NB4 (cell line): ENCODE data around the gene TMEM131L.

Source experiments
- DNase-seq: peaks from one replicate; pipeline ENCODE4 v3.0.0; 2010; ENCODE audit warnings: low read depth
- H3K4me3 ChIP-seq: one replicate; pipeline ENCODE4 v1.5.1; 2011; ENCODE audit warnings: mild to moderate bottlenecking, low read depth, low read length, moderate library complexity
- MYC ChIP-seq: IDR thresholded peaks from 2 replicates; pipeline ENCODE4 v1.6.1; 2011; ENCODE audit warnings: low read depth, low read length
- POLR2A ChIP-seq: IDR thresholded peaks from 2 replicates; pipeline ENCODE4 v1.6.1; 2011; ENCODE audit warnings: mild to moderate bottlenecking; ENCODE audit not compliant: insufficient read length; ENCODE audit errors: extremely low read depth
- TF ChIP-seq, protein P1 (sequence below): IDR thresholded peaks from 2 replicates; pipeline ENCODE4 v1.6.1; 2011; ENCODE audit warnings: low read depth, low read length
- TF ChIP-seq, protein P2 (sequence below): IDR thresholded peaks from one replicate; pipeline ENCODE4 v1.5.1; 2012; ENCODE audit warnings: low read depth, low read length

TMEM131L gene

DNA sequence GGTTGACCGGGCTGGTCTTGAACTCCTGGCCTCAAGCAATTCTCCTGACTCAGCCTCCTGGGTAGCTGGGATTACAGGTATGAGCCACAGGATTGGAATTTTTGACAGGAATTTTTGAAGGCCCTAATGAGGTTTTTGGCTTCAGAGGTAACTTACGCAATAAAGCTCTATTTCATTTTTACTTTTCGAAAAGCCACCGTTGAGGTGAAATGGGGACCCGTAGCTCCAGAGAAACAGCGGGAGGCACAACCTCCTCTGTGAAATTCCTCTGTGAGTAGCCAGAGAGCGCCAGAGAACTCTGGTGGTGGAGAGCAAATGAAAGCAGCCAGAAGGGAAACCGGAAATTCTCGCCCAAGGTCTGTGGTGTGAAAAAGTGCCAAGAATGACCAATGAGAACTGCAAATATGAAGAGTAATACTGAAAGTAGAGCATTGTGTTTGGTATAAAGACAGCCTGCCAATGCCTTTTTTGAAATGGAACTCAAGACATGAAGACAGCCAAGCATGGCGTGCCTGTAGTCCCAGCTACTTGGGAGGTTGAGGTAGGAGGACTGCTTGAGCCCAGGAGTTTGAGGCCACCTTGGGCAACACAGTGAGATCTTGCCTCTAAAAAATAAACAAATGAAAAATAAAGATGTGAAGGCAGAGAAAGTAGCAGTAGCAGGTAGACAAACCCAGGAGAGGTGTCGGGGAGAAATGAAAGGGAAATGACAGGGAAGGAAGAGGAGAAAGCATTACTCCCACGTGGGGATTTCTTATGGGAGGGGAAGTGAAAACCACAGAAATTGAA, 33.0 kb upstream of the TMEM131L start:
- peak; percentile 86 for DNase-seq
- no peak for TF ChIP-seq MYC
- TF ChIP-seq, protein P1, sequence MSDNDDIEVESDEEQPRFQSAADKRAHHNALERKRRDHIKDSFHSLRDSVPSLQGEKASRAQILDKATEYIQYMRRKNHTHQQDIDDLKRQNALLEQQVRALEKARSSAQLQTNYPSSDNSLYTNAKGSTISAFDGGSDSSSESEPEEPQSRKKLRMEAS: no peak
- no peak for TF ChIP-seq POLR2A
- TF ChIP-seq, protein P2, sequence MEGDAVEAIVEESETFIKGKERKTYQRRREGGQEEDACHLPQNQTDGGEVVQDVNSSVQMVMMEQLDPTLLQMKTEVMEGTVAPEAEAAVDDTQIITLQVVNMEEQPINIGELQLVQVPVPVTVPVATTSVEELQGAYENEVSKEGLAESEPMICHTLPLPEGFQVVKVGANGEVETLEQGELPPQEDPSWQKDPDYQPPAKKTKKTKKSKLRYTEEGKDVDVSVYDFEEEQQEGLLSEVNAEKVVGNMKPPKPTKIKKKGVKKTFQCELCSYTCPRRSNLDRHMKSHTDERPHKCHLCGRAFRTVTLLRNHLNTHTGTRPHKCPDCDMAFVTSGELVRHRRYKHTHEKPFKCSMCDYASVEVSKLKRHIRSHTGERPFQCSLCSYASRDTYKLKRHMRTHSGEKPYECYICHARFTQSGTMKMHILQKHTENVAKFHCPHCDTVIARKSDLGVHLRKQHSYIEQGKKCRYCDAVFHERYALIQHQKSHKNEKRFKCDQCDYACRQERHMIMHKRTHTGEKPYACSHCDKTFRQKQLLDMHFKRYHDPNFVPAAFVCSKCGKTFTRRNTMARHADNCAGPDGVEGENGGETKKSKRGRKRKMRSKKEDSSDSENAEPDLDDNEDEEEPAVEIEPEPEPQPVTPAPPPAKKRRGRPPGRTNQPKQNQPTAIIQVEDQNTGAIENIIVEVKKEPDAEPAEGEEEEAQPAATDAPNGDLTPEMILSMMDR: peak; percentile 62
- H3K4me3 ChIP-seq: peak overlapping the region; percentile 32

DNA sequence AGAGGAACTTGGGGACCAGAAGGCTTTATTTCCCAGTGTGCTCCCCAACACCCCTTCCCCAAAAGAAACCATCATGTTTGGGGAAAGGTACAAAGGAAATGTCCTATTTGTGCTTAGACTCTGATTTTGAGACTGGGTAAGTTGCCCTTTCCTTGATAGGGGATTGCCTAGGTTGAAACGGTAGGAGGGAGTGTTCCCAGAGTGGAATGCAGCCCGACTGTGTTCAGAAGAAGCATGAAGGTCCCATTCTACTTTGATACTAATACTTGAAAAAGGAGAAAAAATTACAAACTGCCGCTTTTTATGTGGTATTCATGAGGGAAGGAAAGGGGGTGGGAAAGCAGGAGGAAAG, 32.4 kb upstream of the TMEM131L start:
- H3K4me3 ChIP-seq: peak overlapping the region; percentile 32

DNA sequence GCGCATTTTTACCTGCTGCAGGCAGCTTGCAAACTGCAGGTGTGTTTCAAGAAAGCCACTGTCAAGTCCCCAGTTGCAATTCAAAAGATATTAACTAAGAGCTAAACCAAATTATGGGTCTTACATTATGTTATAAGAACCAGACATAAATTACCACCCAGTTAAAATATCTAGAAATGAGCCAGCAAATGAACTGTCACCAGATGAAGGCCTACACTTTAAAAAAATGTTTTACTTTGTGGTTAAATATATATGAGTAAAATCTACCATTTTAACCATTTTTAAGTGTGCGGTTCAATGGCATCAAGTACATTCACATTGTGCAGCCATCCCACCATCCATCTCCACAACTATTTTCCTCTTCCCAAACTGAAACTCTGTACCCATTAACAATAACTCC, 32.0 kb upstream of the TMEM131L start:
- TF ChIP-seq, protein P2: no peak
- TF ChIP-seq, protein P1: no peak
- TF ChIP-seq MYC: no peak
- no peak overlapping the region for H3K4me3 ChIP-seq
- DNase-seq: no peak

More for the DNA sequence above, 32.4 kb upstream of the TMEM131L start:
- TF ChIP-seq POLR2A: no peak
- no peak for TF ChIP-seq MYC
- TF ChIP-seq, protein P1: no peak
- TF ChIP-seq, protein P2: no peak
- DNase-seq: no peak

DNA sequence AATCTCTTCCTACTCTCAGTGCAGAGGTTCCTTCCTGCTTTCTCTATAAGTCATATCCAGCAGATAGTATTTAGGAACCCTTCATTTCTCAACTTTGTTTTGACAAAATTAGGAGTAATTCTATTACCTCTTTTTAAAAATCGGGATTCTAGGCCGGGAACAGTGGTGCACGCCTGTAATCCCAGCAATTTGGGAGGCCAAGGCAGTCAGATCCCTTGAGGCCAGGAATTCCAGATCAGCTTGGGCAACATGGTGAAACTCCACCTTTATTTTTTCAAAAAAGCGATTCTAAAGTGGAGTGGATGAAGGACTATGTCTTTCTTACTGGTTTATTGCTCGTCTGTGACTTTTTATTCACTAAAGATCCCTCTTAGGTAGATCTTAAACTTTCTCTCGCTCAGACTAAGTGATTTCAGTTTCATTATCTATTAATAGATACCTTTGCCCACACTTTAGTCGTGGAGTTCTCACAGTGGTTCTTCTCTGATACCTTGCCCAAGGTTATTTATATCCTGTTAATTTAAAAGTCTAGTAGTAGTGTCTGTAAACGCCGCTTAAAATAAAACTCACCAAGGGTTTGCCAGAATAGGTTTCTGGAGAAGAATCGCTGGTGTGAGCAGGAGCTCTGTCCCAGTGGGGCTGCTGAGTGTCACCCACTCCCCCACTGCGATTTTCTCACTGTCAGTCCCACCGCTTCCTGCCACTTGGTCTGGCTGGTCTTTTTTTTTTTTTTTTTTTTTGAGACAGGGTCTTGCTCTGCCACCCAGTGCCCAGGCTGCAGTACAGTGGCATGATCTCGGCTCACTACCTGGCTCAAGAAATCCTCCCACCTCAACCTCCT, 27.0 kb upstream of the TMEM131L start:
- no peak overlapping the region for H3K4me3 ChIP-seq
- no peak for DNase-seq
- TF ChIP-seq, protein P1: no peak
- TF ChIP-seq, protein P2: no peak
- no peak for TF ChIP-seq MYC
- no peak for TF ChIP-seq POLR2A

DNA sequence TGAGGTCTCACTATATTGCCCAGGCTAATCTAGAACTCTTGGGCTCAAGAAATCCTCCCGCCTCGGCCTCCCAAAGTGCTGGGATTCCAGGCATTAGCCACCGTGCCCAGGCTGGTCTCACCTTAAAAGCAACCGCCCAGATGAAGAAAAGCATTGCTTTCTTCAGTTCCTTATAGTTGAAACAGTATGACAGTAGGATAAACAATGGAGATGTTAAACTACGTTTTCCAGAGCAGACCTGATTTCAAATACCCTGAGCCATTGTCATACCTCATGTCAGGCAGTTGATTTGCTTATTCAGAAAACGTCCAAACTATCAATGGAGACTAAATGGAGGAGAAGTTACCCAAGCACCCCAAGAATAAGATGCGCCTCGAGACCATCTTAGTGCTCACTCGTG, 26.3 kb upstream of the TMEM131L start:
- H3K4me3 ChIP-seq: no peak overlapping the region
- no peak for DNase-seq
- TF ChIP-seq MYC: no peak
- TF ChIP-seq, protein P2: no peak
- TF ChIP-seq POLR2A: no peak
- TF ChIP-seq, protein P1: no peak
